ENCODE measurements around the gene PDE10A.
A peak's percentile ranks its signal among the peaks of the same experiment; 100 is the strongest.
"Not testable (repeated sequence)": the region's sequence is repeated elsewhere in the genome, so short reads cannot be mapped to it uniquely, and the experiment has no call there.

Gene PDE10A

DNA sequence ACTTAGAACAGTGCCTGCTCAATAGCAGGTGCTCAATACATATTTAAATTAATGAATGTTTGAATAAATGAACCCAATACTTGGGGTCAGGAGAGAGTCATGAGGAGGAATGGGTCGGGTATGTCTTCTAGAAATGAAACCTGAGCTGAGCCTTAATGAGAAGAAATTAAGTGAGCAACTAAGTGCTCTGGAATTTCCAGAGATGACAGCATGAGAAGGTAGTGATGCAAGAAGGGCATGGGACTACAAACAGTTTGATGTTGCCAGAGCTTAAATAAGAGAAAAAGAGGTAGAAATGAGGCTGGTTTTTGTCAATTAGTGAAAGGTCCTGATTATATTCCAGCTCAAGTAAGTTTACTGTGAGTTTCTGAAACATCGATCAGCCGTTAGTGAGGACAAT is 82.9 kb downstream of the PDE10A start:
- DNase-seq = no peak

DNA sequence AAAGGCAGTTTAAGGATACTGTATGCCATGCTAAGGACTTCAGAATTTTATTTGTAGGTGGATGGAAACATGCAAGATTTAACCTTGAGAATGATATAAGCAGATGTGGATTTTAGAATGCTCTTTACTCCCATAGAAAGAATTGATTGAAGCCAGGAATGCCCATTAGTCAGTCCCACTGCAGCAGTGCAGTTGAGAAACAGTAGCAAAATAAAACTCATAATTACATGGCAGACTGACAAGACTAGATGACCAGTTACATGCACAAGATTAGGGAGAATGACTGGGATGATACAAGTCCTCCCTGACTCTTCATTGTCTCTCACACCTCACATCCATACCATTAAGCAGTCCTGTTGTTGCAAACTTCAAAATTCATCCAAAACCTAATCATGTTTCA is 83.9 kb downstream of the PDE10A start:
- no peak for DNase-seq

DNA sequence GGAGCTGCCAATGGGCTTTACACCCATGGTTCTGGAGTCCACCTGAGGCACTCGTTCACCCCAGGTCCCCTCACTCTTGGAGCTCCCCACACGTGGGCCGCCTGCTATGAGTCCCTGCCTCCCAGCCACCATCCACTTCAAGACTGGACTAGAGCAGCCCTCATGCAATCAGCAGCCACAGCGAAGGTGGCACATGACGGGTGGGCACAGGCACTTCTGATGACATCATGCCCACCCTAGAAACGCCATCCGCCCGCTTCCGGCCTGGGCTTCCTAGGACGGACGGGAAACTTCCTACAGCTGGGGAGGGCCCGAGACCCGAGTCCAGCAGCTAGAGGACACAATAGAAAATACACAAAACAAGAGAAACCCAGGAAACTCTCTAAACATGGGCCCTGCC is 85.5 kb downstream of the PDE10A start:
- no peak for DNase-seq

DNA sequence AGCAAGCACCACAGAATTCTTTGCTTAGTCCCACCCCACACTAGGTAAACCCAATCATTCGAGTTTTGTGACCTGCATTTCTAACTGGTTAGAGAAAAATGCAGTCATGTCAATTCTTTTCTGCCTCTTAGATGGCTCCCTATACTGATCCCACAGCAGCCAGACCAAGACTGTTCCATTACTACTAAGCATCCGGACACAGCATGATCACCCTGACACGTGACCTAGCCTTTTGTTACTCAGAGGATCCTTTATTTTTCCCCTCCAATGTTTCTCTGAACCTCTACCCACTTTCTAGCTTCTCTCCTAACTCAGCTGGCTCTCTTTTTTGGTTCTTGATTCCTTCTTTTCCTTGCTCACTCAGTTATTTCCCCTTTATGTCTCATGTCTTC is 87.9 kb downstream of the PDE10A start:
- no peak for DNase-seq

DNA sequence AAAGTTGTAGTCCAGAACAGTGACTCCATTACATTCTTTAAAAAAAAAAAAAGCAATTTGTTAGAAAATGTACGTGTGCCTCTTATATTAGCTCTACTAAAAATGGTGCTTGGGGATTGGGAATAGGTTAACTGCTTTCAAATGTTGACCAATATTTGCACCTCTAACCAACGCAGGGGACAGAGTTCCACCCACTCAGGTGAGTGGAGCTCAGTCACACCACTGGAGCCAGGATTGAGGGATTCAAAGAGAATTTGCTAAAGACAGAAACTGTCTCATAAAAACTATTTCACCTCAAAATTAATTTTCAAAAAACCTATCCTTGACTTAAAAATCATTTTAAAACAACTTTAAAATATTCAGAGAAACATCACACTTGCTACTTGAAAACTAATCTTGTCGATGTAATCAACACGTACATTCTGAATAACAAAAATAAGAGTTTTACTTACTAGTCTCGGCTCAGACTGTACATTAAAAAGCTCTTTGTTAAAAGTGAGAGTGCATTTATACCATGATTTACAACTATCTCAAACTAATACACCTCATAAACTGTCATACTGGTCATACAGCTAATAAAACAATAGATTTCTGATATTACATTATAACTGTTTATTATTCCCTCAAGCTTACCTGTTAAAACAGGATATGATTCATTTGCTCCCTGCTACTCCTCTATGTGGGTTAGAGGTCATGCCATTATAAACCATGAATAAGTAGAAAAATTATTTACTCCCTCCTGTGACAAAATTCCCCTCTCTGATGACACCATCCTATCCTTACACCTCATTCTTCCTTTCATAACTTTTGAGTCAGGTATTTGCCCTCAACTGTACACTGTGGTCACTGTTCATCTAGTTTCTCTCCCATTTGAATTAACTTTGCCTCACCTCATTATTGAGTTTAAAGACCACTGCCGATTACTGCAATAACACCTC is 88.6 kb downstream of the PDE10A start:
- DNase-seq = no peak

DNA sequence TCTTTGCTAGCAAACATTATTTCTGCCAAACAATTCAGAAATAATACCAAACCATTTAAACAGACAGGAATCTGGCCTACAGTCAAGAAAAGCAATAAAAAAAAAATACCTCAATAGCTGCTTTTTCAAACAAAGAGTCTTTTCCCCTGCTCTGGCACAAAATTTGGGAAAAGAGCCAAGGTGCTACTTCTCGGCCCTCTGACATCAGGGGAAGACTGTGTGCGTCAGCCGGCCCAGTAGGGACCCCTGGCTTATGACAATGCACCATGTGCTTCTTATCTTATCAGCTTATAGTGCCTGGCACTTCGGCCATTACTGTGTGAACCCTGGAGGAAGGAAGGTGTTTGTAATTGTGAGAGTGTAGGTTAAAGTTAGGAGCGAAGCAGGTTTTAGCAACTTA is 89.4 kb downstream of the PDE10A start:
- no peak for DNase-seq

DNA sequence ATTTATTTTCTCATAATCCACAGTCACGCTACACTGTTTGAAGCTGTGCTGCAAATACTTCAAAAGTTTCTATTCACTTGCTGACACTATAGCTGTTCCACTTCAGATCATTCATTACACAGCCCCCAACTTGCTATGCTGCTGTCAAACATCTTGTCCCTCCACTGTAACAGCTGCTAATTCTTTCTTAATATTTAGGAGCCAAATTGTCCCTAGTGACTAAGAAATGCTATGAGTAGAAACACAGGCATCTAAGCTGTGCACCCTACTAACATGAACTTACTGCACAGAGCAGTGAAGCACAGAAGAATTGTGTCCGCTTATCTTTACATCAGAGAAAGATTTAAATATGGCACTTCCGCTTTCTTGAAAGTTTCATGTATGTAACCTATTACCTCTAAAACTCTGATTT is 91.3 kb downstream of the PDE10A start:
- no peak for DNase-seq

DNA sequence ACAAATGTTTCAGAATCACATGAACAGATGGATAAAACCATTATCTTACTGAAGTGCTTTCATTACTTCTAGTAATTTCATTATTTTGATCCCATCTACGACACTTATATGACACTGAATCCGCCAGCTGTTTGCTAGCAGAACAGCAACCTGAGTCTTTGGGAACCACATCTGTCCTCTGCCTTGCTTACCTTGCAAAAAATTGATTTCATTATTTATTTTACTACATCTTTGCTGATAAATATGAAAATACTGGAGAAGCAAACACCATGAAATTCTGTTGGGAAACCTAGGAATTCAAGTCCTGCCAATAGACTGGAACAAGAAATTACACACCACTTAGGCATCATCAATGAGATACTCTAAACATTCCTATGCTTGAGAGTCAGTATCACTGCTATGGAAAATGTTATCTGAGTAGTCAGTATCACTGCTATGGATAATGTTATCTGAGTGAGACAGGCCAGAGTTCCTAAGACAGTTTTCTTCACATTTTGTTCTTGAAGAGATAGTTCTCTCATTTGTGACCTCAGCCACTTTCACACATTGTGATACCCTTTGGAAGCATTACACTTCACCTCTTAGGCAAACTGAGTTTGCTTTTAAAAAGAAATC is 91.9 kb downstream of the PDE10A start:
- no peak for DNase-seq

DNA sequence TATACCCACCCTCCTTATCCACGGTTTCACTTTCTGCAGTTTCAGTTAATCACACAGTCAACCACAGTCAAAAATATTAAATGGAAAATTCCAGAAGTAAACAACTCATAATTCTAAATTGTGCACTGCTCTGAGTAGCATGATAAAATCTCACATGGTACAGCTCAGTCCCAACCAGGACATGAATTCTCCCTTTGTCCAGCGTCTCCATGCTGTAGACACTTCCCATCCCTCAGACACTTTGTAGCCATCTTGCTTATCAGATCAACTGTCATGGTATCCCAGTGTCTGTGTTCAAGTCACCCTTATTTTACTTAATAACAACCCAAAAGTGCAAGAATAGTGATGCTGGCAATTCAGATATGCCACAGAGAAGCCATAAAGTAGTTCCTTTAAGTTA is 94.7 kb downstream of the PDE10A start:
- DNase-seq = no peak

DNA sequence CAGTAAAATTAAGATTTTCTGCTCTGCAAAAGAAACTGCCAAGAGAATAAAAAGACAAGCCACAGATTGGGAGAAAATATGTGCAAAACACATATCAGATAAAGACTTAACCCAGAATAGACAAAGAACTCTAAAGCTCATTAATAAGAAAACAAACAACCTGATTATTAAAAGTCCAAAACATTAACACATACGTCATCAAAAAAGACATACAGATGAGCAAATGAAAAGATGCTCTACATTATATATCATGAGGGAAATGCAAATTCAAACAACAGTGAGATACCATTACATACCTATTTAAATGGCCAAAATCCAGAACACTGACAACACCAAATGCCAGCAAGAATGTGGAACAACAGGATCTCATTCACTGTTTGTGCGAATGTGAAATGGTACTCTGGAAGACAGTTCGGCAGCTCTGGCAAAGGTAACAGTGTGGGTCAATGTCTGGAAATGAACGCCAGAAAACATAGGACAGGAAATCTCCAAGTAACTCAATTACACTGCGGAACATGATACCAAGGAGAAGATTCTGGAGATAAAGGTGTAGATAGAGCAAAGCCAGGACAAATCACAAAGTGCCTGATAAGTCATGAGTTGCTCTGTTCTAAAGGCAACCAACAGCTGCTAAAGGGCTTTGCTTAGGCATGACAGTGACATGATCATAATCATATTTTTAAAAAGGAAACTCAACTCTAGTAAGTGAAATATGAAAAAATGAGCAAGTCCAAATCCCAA is 96.8 kb downstream of the PDE10A start:
- no peak for DNase-seq

DNA sequence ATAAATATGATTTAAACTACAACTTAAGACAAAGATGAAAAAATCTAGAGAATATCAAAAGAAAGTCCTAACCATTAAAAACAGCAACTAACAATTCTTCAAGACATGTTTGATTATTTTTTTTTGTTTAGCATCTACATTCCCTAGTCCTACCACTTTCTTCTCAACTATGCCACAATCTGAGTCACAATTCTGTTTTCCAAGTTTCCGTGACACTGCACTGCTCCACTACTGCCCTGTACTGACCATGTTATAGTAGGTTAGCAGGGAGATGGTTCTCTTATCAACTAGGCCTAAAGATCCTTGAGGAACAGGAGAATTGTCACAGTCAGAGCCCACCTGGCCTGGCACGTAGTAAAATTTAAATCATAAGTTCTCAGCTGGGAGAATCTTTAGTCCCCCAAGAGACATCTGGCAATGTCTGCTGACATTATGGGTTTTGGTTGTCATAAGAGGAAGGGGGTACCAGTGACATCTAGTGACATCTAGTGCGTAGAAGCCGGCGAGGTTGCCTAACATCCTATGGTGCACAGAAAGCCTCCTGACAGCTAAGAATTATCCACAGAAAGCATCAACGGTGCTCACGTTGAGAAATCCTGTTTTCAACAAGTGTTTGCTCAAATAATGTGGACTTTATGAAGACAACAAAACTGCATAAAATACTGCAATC is 100.5 kb downstream of the PDE10A start:
- peak in 1 of 2 donors; percentile 8 for DNase-seq

DNA sequence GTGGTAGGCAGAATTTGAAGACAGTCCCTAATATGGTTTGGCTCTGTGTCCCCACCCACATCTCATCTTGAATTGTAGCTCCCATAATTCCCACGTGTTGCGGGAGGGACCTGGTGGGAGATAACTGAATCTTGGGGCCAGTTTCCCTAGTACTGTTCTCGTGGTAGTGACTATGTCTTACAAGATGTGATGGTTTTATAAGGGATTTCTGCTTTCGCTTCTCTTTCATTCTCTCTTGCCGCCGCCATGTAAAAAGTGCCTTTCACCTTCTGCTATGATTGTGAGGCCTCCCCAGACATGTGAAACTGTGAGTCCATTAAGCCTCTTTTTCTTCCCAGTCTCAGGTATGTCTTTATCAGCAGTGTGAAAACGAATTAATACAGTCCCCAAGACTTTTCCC is 103.4 kb downstream of the PDE10A start:
- DNase-seq = no peak

DNA sequence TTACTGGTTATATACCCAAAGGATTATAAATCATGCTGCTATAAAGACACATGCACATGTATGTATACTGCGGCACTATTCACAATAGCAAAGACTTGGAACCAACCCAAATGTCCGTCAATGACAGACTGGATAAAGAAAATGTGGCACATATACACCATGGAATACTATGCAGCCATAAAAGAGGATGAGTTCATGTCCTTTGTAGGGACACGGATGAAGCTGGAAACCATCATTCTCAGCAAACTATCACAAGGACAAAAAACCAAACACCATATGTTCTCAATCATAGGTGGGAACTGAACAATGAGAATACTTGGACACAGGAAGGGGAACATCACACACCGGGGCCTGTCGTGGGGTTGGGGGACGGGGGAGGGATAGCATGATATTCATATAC is 104.9 kb downstream of the PDE10A start:
- DNase-seq = not testable (repeated sequence)

DNA sequence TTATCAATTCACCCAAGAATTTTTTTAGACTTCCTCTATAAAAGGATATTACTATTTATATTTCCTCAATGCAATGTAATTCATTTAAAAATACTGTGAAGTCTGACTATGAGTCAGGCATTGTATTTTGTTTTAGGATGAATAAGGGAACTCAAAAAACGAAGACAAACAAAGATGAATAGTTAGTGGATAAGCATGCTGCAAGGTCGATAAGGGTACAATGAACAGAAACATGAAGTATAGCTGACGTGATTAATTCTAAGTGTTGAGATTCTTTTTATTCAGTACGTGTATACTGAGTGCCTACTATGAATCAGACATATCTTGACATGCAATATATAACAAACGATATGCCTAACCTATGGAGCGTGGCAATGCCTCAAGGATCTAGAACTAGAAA is 105.4 kb downstream of the PDE10A start:
- DNase-seq = no peak

DNA sequence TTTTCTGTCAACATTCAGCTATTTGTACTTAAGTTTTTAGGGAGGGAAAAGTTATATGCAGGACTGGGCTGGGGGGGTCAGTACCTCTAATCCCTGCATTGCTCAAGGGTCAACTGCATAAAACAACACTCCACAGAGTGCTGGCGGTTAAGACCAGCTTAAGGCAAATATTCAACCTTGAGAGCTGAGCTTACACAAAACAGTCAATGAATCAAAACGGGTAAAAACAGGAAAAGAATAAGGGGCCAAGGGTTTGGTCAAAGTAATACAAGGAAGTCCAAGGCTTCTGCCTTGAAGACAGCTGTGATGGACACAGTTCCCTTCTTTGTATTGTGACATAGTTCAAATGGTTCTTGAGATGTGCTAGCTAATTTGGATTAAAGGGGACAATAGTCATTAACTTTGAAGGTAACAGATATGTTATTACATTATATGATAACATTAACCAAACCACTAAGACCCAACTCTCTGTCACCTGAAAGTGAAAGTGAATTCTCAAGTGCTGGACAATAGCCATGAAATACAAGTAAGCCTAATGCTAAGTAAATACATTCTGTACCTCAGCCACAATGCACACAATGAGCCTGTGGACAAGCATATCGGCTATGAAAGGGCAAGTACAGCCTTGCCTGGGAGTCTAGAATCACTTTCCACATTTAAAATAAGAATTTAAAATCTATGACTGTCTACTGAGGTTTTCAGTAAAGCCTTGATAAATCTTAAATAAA is 106.8 kb downstream of the PDE10A start:
- no peak for DNase-seq

DNA sequence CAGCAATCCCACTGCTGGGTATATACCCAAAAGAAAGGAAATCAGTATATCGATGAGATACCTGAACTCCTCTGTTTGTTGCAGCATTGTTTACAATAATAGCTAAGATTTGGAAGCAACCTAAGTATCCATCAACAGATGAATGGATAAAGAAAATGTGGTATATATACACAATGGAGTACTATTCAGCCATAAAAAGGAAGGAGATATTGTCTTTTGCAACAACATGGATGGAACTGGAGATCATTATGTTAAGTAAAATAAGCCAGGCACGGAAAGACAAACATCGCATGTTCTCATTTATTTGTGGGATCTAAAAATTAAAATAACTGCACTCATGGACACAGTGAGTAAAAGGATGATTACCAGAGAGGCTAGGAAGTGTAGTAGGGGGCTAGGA is 108.4 kb downstream of the PDE10A start:
- DNase-seq = not testable (repeated sequence)

DNA sequence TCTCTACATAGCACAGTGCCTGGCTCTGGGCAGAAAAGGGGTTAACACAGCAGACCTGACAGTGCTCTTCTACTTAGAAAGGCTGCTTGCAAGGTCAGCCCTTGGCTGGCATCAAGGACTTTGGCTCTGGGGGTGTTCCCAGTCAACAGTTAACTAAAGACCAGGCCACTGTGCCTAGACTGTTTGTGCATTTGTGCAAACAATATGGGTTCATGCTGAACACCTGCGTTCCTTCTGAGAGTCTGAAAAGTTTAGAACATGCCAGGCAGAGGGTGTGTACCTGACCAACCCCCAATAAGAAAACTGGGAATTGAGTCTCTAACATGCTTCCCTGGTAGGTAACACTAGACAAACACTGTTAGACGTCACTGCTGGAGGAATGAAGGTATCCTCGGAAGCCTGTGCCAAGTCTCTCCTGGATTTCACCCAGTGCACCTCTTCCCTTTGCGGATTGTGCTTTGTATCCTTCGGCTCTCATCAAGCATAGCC is 110.7 kb downstream of the PDE10A start:
- DNase-seq = no peak

DNA sequence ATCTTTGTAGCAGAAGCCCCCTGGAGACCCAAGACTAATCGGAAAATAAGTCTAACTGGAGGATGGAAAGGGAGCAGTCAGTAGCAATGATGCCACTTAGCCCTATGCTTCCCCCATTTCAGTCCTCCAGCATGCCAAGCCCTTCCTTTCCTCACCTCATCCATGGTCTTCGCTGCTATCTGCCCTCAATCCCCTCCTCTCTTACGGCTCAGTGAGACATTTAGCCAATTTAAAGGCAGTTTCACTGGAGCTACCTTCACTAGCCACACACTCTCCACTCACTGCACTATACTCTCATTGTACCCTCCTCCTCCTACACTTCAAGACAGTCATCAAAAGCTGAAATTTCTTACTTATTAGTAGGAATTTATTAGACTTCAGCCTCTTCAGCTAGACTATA is 111.2 kb downstream of the PDE10A start:
- DNase-seq = no peak

DNA sequence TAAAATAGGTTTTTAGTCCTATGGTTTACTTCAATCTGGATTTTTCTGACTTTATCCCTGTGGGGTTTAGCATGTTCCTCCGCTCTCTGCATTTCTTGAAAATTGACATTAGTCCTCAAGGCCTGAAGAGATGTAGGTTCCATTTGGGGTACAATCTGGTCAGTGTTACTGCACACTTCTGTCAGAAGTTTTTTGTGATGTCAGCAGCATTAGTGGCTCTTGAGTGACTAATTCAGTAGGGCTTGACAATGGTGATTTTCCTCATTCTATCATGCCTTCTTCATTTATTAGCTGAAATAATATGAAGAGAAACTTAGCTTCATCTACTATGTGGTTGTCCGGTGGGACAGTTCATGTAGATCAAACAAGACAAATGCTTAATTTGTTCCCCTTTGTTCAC is 114.6 kb downstream of the PDE10A start:
- no peak for DNase-seq

DNA sequence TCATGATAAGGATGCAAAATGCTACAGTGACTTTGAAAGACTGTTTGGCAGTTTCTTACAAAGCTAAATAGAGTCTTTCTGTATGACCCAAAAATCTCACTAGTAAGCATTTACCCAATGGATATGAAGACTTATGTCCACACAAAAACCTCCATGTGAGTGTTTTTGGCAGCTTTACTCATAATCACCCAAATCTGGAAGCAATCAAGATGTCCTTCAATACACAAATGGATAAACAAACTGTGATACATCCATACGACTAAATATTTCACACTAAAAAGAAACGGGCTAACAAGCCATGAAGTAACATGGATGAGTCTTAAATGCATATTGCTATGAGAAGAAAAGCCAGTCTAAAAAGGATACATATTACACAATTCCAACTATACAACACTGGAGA is 117.2 kb downstream of the PDE10A start:
- DNase-seq = no peak

DNA sequence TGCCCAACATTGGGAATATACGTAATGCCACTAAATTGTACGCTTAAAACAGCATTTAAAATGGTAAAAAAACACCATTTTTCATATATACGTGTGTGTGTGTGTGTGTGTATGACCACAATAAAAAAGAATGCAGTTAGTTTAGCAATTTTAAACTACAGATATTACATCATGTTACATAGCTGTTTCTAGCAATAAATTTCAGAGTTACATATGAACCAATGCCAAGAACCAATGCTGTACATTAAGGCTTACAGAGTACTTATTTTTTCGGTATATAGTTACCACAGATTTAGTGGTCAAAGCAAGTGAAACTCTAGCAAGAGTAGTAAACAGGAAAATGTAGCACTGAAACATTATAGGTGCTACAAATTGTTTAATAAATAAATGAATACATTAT is 119.3 kb downstream of the PDE10A start:
- DNase-seq = no peak

DNA sequence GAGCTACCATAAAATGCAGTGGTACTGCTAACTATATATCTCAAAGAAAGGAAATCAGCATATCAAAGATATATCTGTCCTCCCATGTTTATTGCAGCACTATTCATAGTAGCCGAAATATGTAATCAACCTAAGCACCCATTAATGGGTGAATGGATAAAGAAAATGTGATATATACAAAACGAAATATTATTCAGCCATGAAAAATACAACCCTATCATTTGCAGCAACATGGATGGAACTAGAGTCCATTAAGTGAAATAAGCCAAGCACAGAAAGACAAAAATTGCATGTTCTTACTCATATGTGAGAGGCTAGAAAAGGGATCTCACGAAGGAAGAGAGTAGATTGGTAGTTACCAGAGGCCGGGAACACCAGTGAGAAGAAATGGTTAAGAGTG is 126.1 kb downstream of the PDE10A start:
- DNase-seq = no peak
